NCI-H748 treated with DMSO at 0.1 percent for 48 hours (cell line): ENCODE measurements around the gene SPEM1.

Source experiments
- DNase-seq: peaks from one replicate; lab custom pipeline; 2025; lab: John Stamatoyannopoulos, UW

The SPEM1 gene

DNA sequence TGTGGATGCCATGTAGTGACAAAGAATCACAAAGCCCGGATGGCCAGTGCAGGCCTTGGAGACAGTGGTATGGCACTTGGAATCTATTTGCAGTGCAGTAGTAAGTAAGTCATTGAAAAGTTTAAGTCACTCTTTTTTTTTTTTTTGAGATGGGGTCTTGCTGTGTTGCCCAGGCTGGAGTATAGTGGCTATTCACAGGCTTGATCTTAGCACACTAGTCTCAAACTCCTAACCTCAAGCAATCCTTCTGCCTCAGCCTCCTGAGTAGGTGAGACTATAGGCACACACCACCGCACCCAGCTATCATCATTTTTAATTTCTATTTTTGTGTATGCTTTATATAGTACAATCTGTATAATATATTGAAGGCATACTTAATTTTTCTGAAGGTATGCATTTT lies 21.5 kb upstream of the SPEM1 start:
- no peak for DNase-seq

DNA sequence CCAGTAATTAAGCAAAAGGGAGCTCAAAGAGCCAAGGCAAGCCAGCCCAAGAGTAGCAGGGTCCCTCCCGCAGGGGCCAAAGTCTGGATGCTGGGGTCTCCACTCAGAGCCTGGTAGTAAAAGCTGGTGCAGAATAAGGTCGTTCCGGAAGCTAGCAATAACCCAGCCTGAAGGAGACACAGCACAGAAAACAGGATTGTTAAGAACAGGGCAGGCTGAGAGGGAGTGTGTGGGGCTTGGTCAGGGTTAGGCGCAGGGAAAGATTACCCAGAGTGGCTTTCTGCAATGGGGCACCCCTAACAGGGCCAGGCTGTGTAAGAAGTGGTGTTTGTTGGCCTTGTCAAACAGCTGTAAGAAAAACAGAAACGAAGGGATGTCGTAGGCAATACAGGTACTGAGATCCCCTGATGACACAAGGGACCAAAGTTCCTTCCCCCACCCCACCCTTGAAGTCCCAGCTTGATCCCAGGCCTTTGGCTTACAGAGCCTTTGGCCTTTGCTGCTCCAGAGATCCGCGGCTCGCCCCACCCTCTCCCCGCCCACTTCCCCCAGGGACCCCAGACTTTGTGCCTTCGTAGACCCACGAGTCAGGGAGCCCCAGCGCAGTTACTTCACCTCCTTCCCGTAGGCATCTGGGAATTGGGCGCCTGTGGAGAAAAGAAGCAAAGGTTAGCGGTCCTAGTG lies 16.9 kb upstream of the SPEM1 start:
- peak; percentile 60 for DNase-seq

DNA sequence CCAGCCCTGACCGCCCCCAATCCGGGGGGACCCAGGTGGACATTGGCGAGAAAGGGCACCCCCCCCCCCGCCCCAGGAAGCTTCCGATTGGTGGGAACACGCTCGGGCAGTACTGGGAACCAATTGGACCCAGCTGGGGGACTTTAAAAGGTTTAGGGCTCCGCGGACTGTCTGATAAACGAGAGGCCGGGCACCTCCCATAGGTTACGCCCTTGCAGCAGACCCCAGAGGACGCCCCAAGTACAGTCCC lies 16.5 kb upstream of the SPEM1 start:
- DNase-seq, result peak; percentile 76

- peak; percentile 100 for DNase-seq
Measured at GRCh38 chr17:7403977-7404736, 16.0 kb upstream of the SPEM1 start, which contains the start of gene TMEM256. TMEM256 (minus strand) TSS chr17:7404097; CDS start chr17:7404084, 13 bp downstream.

DNA sequence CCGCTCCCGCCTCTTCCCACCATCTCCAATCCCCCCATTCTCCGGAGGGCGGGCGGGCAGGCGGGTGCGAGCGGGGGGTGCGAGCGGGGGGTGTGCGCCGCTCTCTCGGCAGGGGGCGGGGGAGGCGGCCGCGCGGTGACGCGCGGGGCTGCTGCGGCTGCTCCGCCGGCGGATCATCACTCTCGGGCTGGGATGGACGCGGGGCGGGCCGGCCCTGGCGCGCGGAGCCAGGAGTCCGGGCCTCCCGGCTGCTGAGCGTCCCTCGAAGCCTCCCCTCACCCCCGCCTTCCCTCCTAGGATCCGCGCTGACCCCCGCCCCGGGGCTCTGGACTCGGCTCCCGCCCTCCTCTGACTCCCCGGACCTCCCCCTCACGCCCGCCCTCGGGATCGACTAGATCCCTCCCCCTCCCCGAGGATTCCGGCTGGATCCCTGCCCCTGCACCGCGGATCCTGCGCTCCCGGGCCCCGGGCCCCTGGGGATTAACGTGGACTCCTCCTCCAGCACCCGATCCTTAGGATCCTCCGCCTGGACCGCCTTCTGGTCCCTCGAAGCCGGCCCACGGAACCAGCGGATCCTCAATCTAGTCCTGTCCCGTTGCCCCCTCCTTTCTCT lies 15.3 kb upstream of the SPEM1 start:
- peak; percentile 62 for DNase-seq

DNA sequence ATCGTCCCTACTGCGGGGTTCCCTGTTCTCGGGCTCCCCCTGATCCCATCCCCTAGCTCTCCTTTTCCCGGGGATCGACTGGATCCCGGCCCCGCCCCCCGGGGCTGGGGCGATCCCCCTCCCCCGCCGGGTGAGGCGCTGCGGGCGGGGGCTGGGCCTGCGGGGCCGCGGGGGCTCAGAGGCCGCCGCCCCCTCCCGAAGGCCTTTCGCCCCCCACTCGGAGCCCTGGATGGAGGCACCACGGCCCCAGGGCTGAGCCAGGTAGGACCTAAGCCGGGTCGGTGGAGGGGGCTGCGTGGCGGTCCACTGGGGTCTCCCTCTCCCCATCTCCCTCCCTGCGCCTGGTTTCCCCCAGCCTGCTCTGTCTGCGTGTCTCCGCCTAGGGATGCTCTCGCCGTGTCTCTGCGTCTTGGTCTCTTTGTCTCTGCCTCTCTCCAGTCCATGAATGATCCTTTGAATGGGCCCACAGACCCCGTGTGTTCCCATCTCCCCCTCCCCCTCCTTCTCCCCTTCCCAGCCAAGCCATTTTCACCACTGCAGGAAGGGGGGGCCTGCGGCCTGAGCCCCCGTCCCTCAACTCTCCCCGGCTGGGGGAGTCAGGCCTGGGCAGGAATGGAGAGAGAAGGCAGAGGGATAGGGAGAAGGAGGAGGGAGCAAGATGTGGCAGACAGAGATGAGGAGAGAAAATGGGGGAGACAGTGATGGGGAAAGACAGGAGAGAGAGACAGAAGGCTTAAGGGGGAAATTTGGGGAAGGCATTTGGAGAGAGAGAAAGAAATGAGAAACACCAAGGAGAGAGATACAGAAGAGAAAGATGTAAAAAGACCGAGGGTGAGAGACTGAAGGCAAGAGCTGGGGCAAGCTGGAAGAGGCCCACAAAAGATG lies 14.5 kb upstream of the SPEM1 start:
- DNase-seq, result no peak

DNA sequence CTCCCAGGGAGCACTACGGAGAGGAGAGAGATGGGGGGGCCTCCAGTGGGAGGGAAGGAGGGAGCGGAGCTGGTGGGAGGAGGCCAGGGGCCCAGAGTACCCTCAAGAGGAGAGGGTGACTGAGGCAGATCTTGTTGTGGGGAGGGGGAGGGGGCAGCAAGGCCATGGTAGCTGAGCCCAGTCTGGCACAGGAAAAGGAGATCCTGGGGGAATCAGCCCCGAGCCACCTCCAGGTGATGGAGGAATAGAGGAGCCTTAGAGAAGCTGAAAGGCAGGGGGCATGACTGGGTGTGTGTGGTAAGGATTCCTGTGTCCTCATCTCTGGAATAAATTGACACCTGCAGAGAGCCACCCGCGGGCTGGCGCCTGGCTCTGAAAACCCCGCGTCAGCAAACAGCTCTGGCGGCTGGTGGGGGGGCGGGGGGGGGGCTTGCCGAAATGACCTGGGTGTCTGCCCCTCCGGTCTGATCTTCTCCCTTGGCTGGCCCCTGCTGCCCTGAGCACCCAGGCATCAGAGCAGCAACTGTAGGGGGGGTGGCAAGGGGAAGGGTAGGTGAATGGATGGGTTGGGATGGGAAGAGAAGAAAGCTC lies 13.8 kb upstream of the SPEM1 start:
- DNase-seq, result peak; percentile 14

DNA sequence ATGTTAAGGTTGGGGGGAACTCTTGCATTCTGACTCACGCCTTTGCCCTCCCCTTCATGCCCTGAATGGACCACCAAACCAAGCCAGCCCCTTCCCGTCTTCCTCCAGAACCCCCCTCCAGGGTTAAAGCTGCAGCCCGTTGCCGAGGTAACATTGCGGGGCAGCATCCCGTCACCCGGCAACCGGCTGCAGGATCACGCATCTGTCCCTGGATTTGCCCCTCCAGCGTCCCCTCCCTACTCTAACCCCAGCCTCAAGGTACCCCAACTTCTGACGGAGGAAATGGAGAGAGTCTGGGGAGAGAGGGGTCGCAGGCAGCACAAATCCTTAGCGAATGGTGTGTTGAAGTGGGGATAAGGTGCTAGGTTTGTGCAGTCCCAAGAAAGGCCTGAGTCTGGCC lies 13.0 kb upstream of the SPEM1 start:
- no peak for DNase-seq

DNA sequence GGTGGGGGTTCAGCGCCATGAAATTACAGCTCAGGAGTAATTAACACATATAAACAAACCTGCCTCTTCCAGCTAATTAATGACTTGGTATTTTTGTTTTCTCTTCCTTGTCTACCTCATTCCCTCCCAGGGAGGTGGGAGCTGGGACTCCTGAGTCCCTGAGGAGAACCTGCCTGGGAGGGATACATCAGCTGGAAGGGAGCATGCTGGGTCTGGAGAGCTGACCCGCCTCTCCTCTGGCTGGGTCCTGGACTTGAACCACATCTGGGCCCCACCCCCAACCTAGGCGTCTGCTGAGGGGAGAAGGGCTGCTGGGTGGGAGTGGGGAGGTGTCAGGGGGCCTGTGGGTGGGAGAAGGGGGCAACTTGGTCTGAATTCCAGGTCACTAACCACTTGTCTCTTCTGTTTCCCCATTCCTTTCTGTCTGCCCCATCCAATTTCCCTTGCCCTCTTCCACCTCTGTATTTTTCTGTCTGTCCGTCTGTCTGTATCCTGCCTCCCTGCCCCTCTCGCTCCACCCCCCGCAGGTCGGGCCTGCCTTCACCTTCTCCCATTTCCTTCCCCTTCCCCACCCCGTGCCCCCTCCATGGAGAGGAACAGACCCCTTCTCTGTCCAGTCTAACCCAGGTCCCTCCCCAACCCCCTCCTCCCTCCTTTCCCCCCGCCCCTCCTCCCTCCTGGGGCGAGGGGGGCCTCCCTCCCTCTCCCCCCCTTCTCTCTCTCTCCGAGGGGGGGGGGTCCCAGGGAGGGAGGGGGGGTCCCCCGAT lies 12.5 kb upstream of the SPEM1 start, which contains the start of gene NLGN2:
Gene NLGN2, plus strand, starts transcription at position 361 of the 767 bp plus-strand sequence. CDS start 411 bp downstream, outside the sequence.
- no peak for DNase-seq

GRCh38 chr17:7408252-7408727 lies 11.8 kb upstream of the SPEM1 start:
- no peak for DNase-seq

- DNase-seq, result no peak
Measured at GRCh38 chr17:7408863-7409262, 11.3 kb upstream of the SPEM1 start.

DNA sequence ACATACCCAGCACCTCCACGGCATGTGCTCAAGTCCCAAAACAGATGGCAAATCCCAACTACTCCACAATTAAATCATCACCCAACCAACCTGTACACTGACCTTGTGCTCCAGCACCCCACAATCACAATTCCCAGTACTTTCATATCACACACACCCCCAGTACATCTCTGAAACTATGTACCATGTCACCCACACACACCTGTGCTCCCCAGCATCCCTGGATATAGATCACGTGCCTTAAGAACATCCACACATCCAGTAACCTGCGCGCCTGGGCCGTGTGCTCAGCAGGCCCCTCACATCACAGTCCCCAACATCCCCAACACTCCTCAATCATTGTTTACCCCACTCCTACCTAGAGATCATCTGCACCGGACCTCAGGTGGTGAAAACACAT lies 10.4 kb upstream of the SPEM1 start:
- DNase-seq, result no peak

- DNase-seq, result no peak
Measured at GRCh38 chr17:7410634-7411426, 9.3 kb upstream of the SPEM1 start.

GRCh38 chr17:7411427-7411750 lies 8.7 kb upstream of the SPEM1 start:
- DNase-seq, result no peak

DNA sequence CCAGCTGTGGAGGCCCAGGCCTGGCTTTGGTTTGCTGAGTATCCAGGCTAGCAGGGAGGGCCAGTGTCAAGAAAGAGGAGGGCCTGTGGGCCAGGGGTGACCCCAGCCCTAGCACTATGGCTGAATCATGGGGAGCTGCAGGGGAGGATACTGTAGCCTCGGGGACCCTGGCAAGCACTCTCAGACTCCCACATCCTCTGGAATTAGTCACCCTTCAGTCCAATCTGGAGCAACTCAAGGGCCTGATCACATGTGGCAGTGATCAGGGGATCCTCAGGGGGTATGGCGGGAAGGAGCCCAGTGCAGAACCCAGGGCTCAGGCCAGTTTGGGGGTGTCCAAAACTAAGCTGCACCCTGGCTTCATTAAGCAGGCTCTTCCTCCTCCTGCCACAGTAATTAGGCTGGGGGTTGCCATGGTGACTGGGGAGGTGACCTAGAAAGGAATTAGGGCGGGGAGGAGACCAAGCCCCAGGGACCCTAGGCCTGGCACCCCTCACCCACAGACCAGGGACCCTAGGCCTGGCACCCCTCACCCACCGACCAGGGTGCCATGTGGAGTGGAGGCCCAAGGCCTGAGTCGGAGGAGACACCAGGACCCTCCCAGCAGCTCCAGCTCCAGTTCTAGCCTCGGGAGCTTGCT lies 6.7 kb upstream of the SPEM1 start:
- DNase-seq, result no peak

GRCh38 chr17:7414837-7415236 lies 5.3 kb upstream of the SPEM1 start:
- DNase-seq, result no peak

GRCh38 chr17:7415784-7416183 lies 4.3 kb upstream of the SPEM1 start:
- no peak for DNase-seq

DNA sequence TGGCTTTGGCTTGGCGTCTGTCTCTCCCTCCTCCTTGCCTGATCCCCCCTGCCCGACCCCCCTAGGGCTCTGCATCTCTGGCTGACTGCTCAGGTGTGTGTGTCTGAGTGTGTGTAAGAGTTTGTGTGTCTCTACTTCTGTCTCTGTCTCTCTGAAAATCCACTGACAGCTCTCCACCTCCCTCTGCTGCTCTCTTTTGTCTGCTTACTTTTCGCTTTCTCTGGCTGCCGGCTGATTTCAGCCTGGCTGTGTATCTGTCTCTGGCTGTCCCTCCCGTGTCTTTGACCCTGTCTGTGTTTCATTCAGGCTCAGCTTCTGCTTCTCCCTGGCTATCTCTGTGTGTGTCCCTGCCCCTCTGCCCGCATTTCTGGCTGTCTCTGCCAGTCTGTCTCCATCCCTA lies 3.8 kb upstream of the SPEM1 start:
- DNase-seq, result no peak

DNA sequence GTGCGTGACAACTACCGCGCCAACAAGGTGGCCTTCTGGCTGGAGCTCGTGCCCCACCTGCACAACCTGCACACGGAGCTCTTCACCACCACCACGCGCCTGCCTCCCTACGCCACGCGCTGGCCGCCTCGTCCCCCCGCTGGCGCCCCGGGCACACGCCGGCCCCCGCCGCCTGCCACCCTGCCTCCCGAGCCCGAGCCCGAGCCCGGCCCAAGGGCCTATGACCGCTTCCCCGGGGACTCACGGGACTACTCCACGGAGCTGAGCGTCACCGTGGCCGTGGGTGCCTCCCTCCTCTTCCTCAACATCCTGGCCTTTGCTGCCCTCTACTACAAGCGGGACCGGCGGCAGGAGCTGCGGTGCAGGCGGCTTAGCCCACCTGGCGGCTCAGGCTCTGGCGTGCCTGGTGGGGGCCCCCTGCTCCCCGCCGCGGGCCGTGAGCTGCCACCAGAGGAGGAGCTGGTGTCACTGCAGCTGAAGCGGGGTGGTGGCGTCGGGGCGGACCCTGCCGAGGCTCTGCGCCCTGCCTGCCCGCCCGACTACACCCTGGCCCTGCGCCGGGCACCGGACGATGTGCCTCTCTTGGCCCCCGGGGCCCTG lies 3.0 kb upstream of the SPEM1 start:
- DNase-seq, result no peak
